ENCODE data around the gene FBXW5. TPM values are rescaled to one million over a fixed set of nuclear protein-coding genes. Genes with fewer than 3 reads are reported as not detected.

The FBXW5 gene
- total RNA-seq (2022; extraction: Qiagen RNA extraction; ENCODE audit: low read depth): 49.7 to 110 TPM (median 103 TPM) in 5 replicates

GRCh38 chr9:136944519-136945332 lies at the start of gene FBXW5, which contains the start of gene C8G:
Gene FBXW5, minus strand, starts transcription at chr9:136944738. Its CDS starts 655 bp downstream, at chr9:136944083.
Gene C8G, plus strand, starts transcription at chr9:136945243. Its CDS starts 78 bp downstream, at chr9:136945321.

GRCh38 chr9:136991993-136992818 lies 47.7 kb upstream of the FBXW5 start, which contains the start of gene PAXX:
Gene PAXX, plus strand, starts transcription at chr9:136992422. Its CDS starts 22 bp downstream, at chr9:136992444.

GRCh38 chr9:136982232-136983051 lies 37.9 kb upstream of the FBXW5 start, which contains the start of gene LCNL1:
Gene LCNL1, plus strand, starts transcription at chr9:136982993. Its CDS starts 594 bp downstream, at chr9:136983587.

GRCh38 chr9:136977223-136977622 lies 32.7 kb upstream of the FBXW5 start, which contains the start of gene PTGDS:
Gene PTGDS, plus strand, starts transcription at chr9:136977504. Its CDS starts 75 bp downstream, at chr9:136977579.

GRCh38 chr9:136951541-136952320 lies 7.2 kb upstream of the FBXW5 start, which contains the start of gene LCN12:
Gene LCN12, plus strand, starts transcription at chr9:136952273. Its CDS starts 55 bp downstream, at chr9:136952328.

Other genes with a start within 250 kb of the FBXW5 start
- gene DIPK1B, start 232.2 kb downstream of the FBXW5 start, total RNA-seq (2022; extraction: Qiagen RNA extraction; ENCODE audit: low read depth): 4.4 to 10.4 TPM (median 9.4 TPM) in 5 replicates
- gene LCN10, start 201.8 kb downstream of the FBXW5 start, total RNA-seq (2022; extraction: Qiagen RNA extraction; ENCODE audit: low read depth): not detected in 5 replicates
- gene LCN6, start 196.2 kb downstream of the FBXW5 start, total RNA-seq (2022; extraction: Qiagen RNA extraction; ENCODE audit: low read depth): not detected in 5 replicates
- not detected in 5 replicates for gene LCN8, start 186.5 kb downstream of the FBXW5 start, total RNA-seq (2022; extraction: Qiagen RNA extraction; ENCODE audit: low read depth)
- 0.26 TPM in 1 of 5 replicates, not detected in the others for gene LCN15, start 180.2 kb downstream of the FBXW5 start, total RNA-seq (2022; extraction: Qiagen RNA extraction; ENCODE audit: low read depth)
- gene TMEM141, start 153.4 kb downstream of the FBXW5 start, total RNA-seq (2022; extraction: Qiagen RNA extraction; ENCODE audit: low read depth): 49.2 to 82.2 TPM (median 73.3 TPM) in 5 replicates
- 0.11 to 0.74 TPM (median 0.72 TPM) in 3 of 5 replicates, not detected in the others for gene CCDC183, start 148.4 kb downstream of the FBXW5 start, total RNA-seq (2022; extraction: Qiagen RNA extraction; ENCODE audit: low read depth)
- 51.1 to 91.8 TPM (median 82.9 TPM) in 5 replicates for gene RABL6, start 136.8 kb downstream of the FBXW5 start, total RNA-seq (2022; extraction: Qiagen RNA extraction; ENCODE audit: low read depth)
- gene AJM1, start 102.3 kb downstream of the FBXW5 start, total RNA-seq (2022; extraction: Qiagen RNA extraction; ENCODE audit: low read depth): 2.1 to 5.6 TPM (median 5.3 TPM) in 5 replicates
- gene PHPT1, start 95.3 kb downstream of the FBXW5 start, total RNA-seq (2022; extraction: Qiagen RNA extraction; ENCODE audit: low read depth): 223 to 317 TPM (median 282 TPM) in 5 replicates
- gene MAMDC4, start 92.4 kb downstream of the FBXW5 start, total RNA-seq (2022; extraction: Qiagen RNA extraction; ENCODE audit: low read depth): 1.8 to 5.7 TPM (median 4.8 TPM) in 5 replicates
- 465 to 581 TPM (median 478 TPM) in 5 replicates for gene EDF1, start 78.4 kb downstream of the FBXW5 start, total RNA-seq (2022; extraction: Qiagen RNA extraction; ENCODE audit: low read depth)
- 29.7 to 66.1 TPM (median 60.1 TPM) in 5 replicates for gene TRAF2, start 58.2 kb downstream of the FBXW5 start, total RNA-seq (2022; extraction: Qiagen RNA extraction; ENCODE audit: low read depth)
- gene C8G, start 505 bp upstream of the FBXW5 start, total RNA-seq (2022; extraction: Qiagen RNA extraction; ENCODE audit: low read depth): 0.56 to 2.0 TPM (median 1.1 TPM) in 4 of 5 replicates, not detected in the other
- 0.41 to 2.0 TPM (median 1.0 TPM) in 5 replicates for gene LCN12, start 7.5 kb upstream of the FBXW5 start, total RNA-seq (2022; extraction: Qiagen RNA extraction; ENCODE audit: low read depth)
- 0.33 to 0.56 TPM (median 0.45 TPM) in 4 of 5 replicates, not detected in the other for gene PTGDS, start 32.8 kb upstream of the FBXW5 start, total RNA-seq (2022; extraction: Qiagen RNA extraction; ENCODE audit: low read depth)
- gene LCNL1, start 38.3 kb upstream of the FBXW5 start, total RNA-seq (2022; extraction: Qiagen RNA extraction; ENCODE audit: low read depth): 0.08 to 0.18 TPM (median 0.12 TPM) in 3 of 5 replicates, not detected in the others
- gene PAXX, start 47.7 kb upstream of the FBXW5 start, total RNA-seq (2022; extraction: Qiagen RNA extraction; ENCODE audit: low read depth): 37.9 to 83.8 TPM (median 71.5 TPM) in 5 replicates
- 2.2 to 4.2 TPM (median 3.7 TPM) in 5 replicates for gene CLIC3, start 51.8 kb upstream of the FBXW5 start, total RNA-seq (2022; extraction: Qiagen RNA extraction; ENCODE audit: low read depth)
- gene ABCA2, start 83.5 kb upstream of the FBXW5 start, total RNA-seq (2022; extraction: Qiagen RNA extraction; ENCODE audit: low read depth): 12.6 to 32.5 TPM (median 25.5 TPM) in 5 replicates
- 0.07 TPM in 1 of 5 replicates, not detected in the others for gene FUT7, start 87.3 kb upstream of the FBXW5 start, total RNA-seq (2022; extraction: Qiagen RNA extraction; ENCODE audit: low read depth)
- 26.4 to 93.7 TPM (median 81.5 TPM) in 5 replicates for gene NPDC1, start 101.4 kb upstream of the FBXW5 start, total RNA-seq (2022; extraction: Qiagen RNA extraction; ENCODE audit: low read depth)
- gene ENTPD2, start 109.3 kb upstream of the FBXW5 start, total RNA-seq (2022; extraction: Qiagen RNA extraction; ENCODE audit: low read depth): 1.0 to 2.3 TPM (median 1.5 TPM) in 5 replicates
- 12.1 to 27.8 TPM (median 24.6 TPM) in 5 replicates for gene SAPCD2, start 125.8 kb upstream of the FBXW5 start, total RNA-seq (2022; extraction: Qiagen RNA extraction; ENCODE audit: low read depth)
- gene UAP1L1, start 132.8 kb upstream of the FBXW5 start, total RNA-seq (2022; extraction: Qiagen RNA extraction; ENCODE audit: low read depth): 9.0 to 14.6 TPM (median 11.9 TPM) in 5 replicates
- gene MAN1B1, start 142.2 kb upstream of the FBXW5 start, total RNA-seq (2022; extraction: Qiagen RNA extraction; ENCODE audit: low read depth): 33.8 to 56.7 TPM (median 50.2 TPM) in 5 replicates
- 52.8 to 134 TPM (median 106 TPM) in 5 replicates for gene DPP7, start 170.0 kb upstream of the FBXW5 start, total RNA-seq (2022; extraction: Qiagen RNA extraction; ENCODE audit: low read depth)
- gene GRIN1, start 194.4 kb upstream of the FBXW5 start, total RNA-seq (2022; extraction: Qiagen RNA extraction; ENCODE audit: low read depth): 0.14 to 0.76 TPM (median 0.27 TPM) in 5 replicates
- gene LRRC26, start 225.3 kb upstream of the FBXW5 start, total RNA-seq (2022; extraction: Qiagen RNA extraction; ENCODE audit: low read depth): 0.39 to 2.0 TPM (median 1.6 TPM) in 5 replicates
- gene TMEM210, start 227.3 kb upstream of the FBXW5 start, total RNA-seq (2022; extraction: Qiagen RNA extraction; ENCODE audit: low read depth): not detected in 5 replicates
- gene ANAPC2, start 243.8 kb upstream of the FBXW5 start, total RNA-seq (2022; extraction: Qiagen RNA extraction; ENCODE audit: low read depth): 19.0 to 41.0 TPM (median 34.9 TPM) in 5 replicates
- 85.9 to 156 TPM (median 148 TPM) in 5 replicates for gene SSNA1, start 243.9 kb upstream of the FBXW5 start, total RNA-seq (2022; extraction: Qiagen RNA extraction; ENCODE audit: low read depth)

All from A549 treated with ZK216348 at 1 μM for 4 hours (cell line).